Panc1 (cell line): ENCODE data around the gene CATSPERE. TPM values are rescaled to one million over a fixed set of nuclear protein-coding genes. Genes with fewer than 3 reads are reported as not detected.

Experiments
- ATAC-seq: fragments of 200-7000 bp; cut with Tn5 transposase; 2 replicates; pipeline ENCODE4 v1.9.1; 2020; ENCODE audit warnings: mild to moderate bottlenecking, moderate library complexity
- BruUV-seq: library from RNA; stranded (reverse); fragments of 400-500 nt; replicated peaks from 2 replicates; lab custom pipeline; 2021; lab: Mats Ljungman, UMichigan
- CTCF ChIA-PET: fragments of 300-600 bp; sonication (Branson Sonifier 250); formaldehyde crosslinking; loops from one replicate; lab custom pipeline; 2022; ENCODE audit warnings: antibody characterized with exemption; lab: Charles Lee
- POLR2A ChIA-PET: fragments of 300-600 bp; sonication (Branson Sonifier 250); formaldehyde crosslinking; loops from one replicate; lab custom pipeline; 2022; ENCODE audit warnings: antibody characterized with exemption; lab: Charles Lee
- DNase-seq: peaks from one replicate; pipeline ENCODE4 v3.0.0-alpha.2; 2010; ENCODE audit warnings: low read depth, low spot score
- H3K27ac ChIP-seq: 2 replicates; pipeline ENCODE4 v1.5.1; 2011; ENCODE audit warnings: mild to moderate bottlenecking, low read length, inconsistent platforms
- H3K27me3 ChIP-seq: fragments of 200-500 bp; sonication (Bioruptor generic); 2 replicates; pipeline ENCODE4 v1.6.0; 2014; ENCODE audit warnings: low read length, inconsistent platforms; ENCODE audit not compliant: control insufficient read depth, insufficient read depth
- H3K36me3 ChIP-seq: fragments of 200-500 bp; sonication (Bioruptor generic); 2 replicates; pipeline ENCODE4 v1.5.1; 2014; ENCODE audit warnings: inconsistent platforms, mild to moderate bottlenecking, low read length, moderate library complexity; ENCODE audit not compliant: control insufficient read depth, insufficient read depth
- H3K4me1 ChIP-seq: 2 replicates; pipeline ENCODE4 v1.5.1; 2011; ENCODE audit warnings: inconsistent platforms, mild to moderate bottlenecking, low read length, moderate library complexity; ENCODE audit not compliant: control insufficient read depth, insufficient read depth
- H3K4me3 ChIP-seq, 2 experiments: 2 replicates each; pipeline ENCODE4 v1.5.1; 2011 to 2012; ENCODE audit warnings: low read depth in 2 of 2, low read length in 2 of 2, mild to moderate bottlenecking in 2 of 2, inconsistent platforms in 1 of 2, moderate library complexity in 1 of 2
- H3K9me3 ChIP-seq: fragments of 200-500 bp; sonication (Bioruptor generic); 2 replicates; pipeline ENCODE4 v1.5.1; 2014; ENCODE audit warnings: low read depth, mild to moderate bottlenecking, inconsistent platforms, low read length, moderate library complexity; ENCODE audit not compliant: control insufficient read depth, insufficient read depth
- CTCF ChIP-seq: fragments of 450-650 bp; IDR thresholded peaks from 2 replicates; pipeline ENCODE4 v1.5.1; 2017; ENCODE audit warnings: mild to moderate bottlenecking
- POLR2AphosphoS5 ChIP-seq: IDR thresholded peaks from 2 replicates; pipeline ENCODE4 v1.6.1; 2012; ENCODE audit warnings: mild to moderate bottlenecking, low read depth, low read length, moderate library complexity
- SIN3A ChIP-seq: IDR thresholded peaks from 2 replicates; pipeline ENCODE4 v1.6.1; 2012; ENCODE audit warnings: low read depth, mild to moderate bottlenecking, low read length, moderate library complexity, borderline replicate concordance; ENCODE audit not compliant: insufficient read depth
- TCF7L2 ChIP-seq: IDR thresholded peaks from 2 replicates; pipeline ENCODE4 v1.6.1; 2011; ENCODE audit warnings: mild to moderate bottlenecking, low read depth, low read length, inconsistent platforms
- in situ Hi-C: cut with HindIII; loops from 2 replicates; pipeline ENCODE4 v1.10.0; 2016; ENCODE audit warnings: low sequenced_read_pairs, low pct_unique_long_range_greater_than_20kb
- intact Hi-C: fragments of 100-400 bp; cut with micrococcal nuclease; formaldehyde crosslinking; loops from one replicate; pipeline ENCODE4 v1.10.0; 2022; ENCODE audit not compliant: unreplicated experiment
- total RNA-seq: library from RNA; stranded (reverse); gene quantifications from one replicate; pipeline ENCODE4 v1.2.1, GENCODE V29; 2021; ENCODE audit not compliant: unreplicated experiment
- TF ChIP-seq, protein P1 (sequence below), 2 experiments: IDR thresholded peaks; 2 replicates each; pipeline ENCODE4 v1.6.1; 2011 to 2012; ENCODE audit warnings: low read depth in 2 of 2, control low read depth in 1 of 2, low read length in 1 of 2, mild to moderate bottlenecking in 1 of 2, moderate library complexity in 1 of 2; ENCODE audit not compliant: insufficient read depth in 1 of 2

CATSPERE gene
- total RNA-seq, 1 experiment from 2014 or later, result 0.31 TPM

DNA sequence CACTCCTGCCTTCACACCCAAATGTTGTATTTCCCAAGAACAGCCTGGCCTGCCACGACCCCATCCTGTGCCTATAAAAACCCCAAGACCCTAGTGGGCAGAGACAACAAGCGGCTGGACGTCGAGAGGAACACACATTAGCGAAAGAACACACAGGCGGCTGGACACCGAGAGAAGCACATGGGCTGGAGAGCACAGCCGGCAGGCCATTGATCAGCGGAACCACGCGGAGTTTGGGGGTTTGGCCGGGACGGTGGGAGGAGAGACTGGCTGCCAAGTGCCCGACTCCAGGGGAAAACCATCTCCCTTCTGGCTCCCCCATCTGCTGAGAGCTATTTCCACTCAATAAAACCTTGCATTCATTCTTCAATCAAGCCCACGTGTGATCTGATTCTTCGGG is 181.5 kb downstream of the CATSPERE start:
- intact Hi-C loops, result no loop called here
- no peak overlapping the region for H3K4me3 ChIP-seq
- no peak for DNase-seq
- H3K27me3 ChIP-seq, result peaks cover 4% of the 10 kb centered on the region; the same call in 1 of the 2 replicates
- POLR2A ChIA-PET, result no interaction called here
- no peaks in the 10 kb centered on the region for H3K36me3 ChIP-seq
- TF ChIP-seq SIN3A (no peak), CTCF (no peak), POLR2AphosphoS5 (no peak), TCF7L2 (no peak)
- TF ChIP-seq, protein P1, sequence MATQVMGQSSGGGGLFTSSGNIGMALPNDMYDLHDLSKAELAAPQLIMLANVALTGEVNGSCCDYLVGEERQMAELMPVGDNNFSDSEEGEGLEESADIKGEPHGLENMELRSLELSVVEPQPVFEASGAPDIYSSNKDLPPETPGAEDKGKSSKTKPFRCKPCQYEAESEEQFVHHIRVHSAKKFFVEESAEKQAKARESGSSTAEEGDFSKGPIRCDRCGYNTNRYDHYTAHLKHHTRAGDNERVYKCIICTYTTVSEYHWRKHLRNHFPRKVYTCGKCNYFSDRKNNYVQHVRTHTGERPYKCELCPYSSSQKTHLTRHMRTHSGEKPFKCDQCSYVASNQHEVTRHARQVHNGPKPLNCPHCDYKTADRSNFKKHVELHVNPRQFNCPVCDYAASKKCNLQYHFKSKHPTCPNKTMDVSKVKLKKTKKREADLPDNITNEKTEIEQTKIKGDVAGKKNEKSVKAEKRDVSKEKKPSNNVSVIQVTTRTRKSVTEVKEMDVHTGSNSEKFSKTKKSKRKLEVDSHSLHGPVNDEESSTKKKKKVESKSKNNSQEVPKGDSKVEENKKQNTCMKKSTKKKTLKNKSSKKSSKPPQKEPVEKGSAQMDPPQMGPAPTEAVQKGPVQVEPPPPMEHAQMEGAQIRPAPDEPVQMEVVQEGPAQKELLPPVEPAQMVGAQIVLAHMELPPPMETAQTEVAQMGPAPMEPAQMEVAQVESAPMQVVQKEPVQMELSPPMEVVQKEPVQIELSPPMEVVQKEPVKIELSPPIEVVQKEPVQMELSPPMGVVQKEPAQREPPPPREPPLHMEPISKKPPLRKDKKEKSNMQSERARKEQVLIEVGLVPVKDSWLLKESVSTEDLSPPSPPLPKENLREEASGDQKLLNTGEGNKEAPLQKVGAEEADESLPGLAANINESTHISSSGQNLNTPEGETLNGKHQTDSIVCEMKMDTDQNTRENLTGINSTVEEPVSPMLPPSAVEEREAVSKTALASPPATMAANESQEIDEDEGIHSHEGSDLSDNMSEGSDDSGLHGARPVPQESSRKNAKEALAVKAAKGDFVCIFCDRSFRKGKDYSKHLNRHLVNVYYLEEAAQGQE (IDR thresholded peaks at IDR 0.05; ENCODE audit: insufficient read depth in 1 of 2, low read depth in 2 of 2, low read length in 1 of 2), result no peak
- no peak for ATAC-seq
- H3K4me1 ChIP-seq, result no peaks in the 10 kb centered on the region
- no peaks in the 10 kb centered on the region for H3K9me3 ChIP-seq
- BruUV-seq, result no TSS peak
- CTCF ChIA-PET, result no interaction called here
- no peak overlapping the region for H3K27ac ChIP-seq
- in situ Hi-C loops, result no loop called here

DNA sequence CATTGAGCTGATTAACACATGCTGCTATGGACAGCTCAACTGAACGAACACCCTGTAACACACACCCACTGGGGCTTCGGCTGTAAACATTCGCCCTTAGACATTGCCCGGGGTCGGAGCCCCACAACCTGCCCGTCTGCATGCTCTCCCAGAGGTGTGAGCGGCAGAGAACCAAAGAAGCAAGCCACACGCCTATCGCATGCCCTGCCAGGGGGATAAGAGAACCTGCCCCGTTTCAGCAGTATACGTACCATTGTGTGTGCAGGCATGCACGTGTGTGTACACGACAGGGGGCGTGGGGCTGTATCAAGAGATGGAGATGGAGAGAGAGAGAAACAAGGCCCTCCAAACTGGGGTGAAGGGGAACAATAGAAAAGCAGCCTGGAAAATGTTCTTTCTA is 181.9 kb downstream of the CATSPERE start:
- POLR2A ChIA-PET, result no interaction called here
- ATAC-seq, result no peak

More for the DNA sequence above, 181.9 kb downstream of the CATSPERE start:
- Histone ChIP-seq H3K4me1 (no peaks in the 10 kb centered on the region), H3K27ac (no peak overlapping the region), H3K36me3 (no peaks in the 10 kb centered on the region), H3K9me3 (no peaks in the 10 kb centered on the region), H3K4me3 (no peak overlapping the region), H3K27me3 (peaks cover 4% of the 10 kb centered on the region; the same call in 1 of the 2 replicates)
- no peak for DNase-seq
- BruUV-seq, result no TSS peak
- TF ChIP-seq CTCF (no peak), POLR2AphosphoS5 (no peak), SIN3A (no peak), TCF7L2 (no peak)
- TF ChIP-seq, protein P1 (IDR thresholded peaks at IDR 0.05; ENCODE audit: insufficient read depth in 1 of 2, low read depth in 2 of 2, low read length in 1 of 2), result no peak
- CTCF ChIA-PET, result no interaction called here
- intact Hi-C loops, result no loop called here
- in situ Hi-C loops, result no loop called here
